Caki2 (cell line): ENCODE measurements around the gene ARHGAP33. TPM values are rescaled to one million over a fixed set of nuclear protein-coding genes. Genes with fewer than 3 reads are reported as not detected.

Source experiments
- DNase-seq: peaks from one replicate; pipeline ENCODE4 v3.0.0-alpha.2; 2015; ENCODE audit warnings: low read depth
- in situ Hi-C: cut with HindIII; loops from 2 replicates; pipeline ENCODE4 v1.10.0; 2016; ENCODE audit warnings: low sequenced_read_pairs, low pct_unique_long_range_greater_than_20kb, mixed read lengths
- total RNA-seq: library from RNA; depleted of rRNA; stranded (reverse); fragments of >200 nt; shearing (Covaris generic); gene quantifications from 2 replicates; pipeline ENCODE4 v1.2.3, GENCODE V29; 2014; ENCODE audit warnings: low replicate concordance

ARHGAP33 gene
- total RNA-seq, 1 experiment from 2014 or later, result 3.5 TPM

- in situ Hi-C loops, result no loop called here
Measured at GRCh38 chr19:35751839-35752745, 23.3 kb upstream of the ARHGAP33 start.

GRCh38 chr19:35752746-35753350 lies 22.5 kb upstream of the ARHGAP33 start:
- in situ Hi-C loops, result no loop called here
- DNase-seq, result no peak

More at GRCh38 chr19:35751839-35752745, 23.3 kb upstream of the ARHGAP33 start:
- DNase-seq, result no peak

- in situ Hi-C loops, result no loop called here
- DNase-seq, result no peak
Measured at GRCh38 chr19:35753634-35754369, 21.6 kb upstream of the ARHGAP33 start.

- no peak for DNase-seq
- in situ Hi-C loops, result no loop called here
Measured at GRCh38 chr19:35754370-35755130, 20.8 kb upstream of the ARHGAP33 start.

- in situ Hi-C loops, result no loop called here
- DNase-seq, result no peak
Measured at GRCh38 chr19:35755131-35755549, 20.2 kb upstream of the ARHGAP33 start.

GRCh38 chr19:35755550-35756376 lies 19.6 kb upstream of the ARHGAP33 start:
- in situ Hi-C loops, result no loop called here
- no peak for DNase-seq

GRCh38 chr19:35756377-35757230 lies 18.8 kb upstream of the ARHGAP33 start, which contains the start of gene HSPB6:
HSPB6 (minus strand) TSS chr19:35757029; CDS start chr19:35757008, 21 bp downstream.
- in situ Hi-C loops, result no loop called here
- no peak for DNase-seq

- DNase-seq, result no peak
- in situ Hi-C loops, result no loop called here
Measured at GRCh38 chr19:35757231-35757748, 18.1 kb upstream of the ARHGAP33 start.

GRCh38 chr19:35757749-35758608 lies 17.4 kb upstream of the ARHGAP33 start, which contains the start of gene PROSER3:
PROSER3 (plus strand) TSS chr19:35758176; CDS start chr19:35758216, 40 bp downstream.
- peak; percentile 100 for DNase-seq
- in situ Hi-C loops, result no loop called here

GRCh38 chr19:35759697-35760096 lies 15.7 kb upstream of the ARHGAP33 start:
- no peak for DNase-seq
- in situ Hi-C loops, result no loop called here

- in situ Hi-C loops, result no loop called here
- no peak for DNase-seq
Measured at GRCh38 chr19:35760711-35761349, 14.5 kb upstream of the ARHGAP33 start.

GRCh38 chr19:35764432-35765315 lies 10.7 kb upstream of the ARHGAP33 start:
- in situ Hi-C loops, result no loop called here
- no peak for DNase-seq

- in situ Hi-C loops, result no loop called here
- no peak for DNase-seq
Measured at GRCh38 chr19:35766571-35767104, 8.7 kb upstream of the ARHGAP33 start.
